Endothelial cell of umbilical vein (primary cell): Measurements from ENCODE around the gene TSC22D3. TPM values are rescaled to one million over a fixed set of nuclear protein-coding genes. Genes with fewer than 3 reads are reported as not detected.

Experiments
- BruUV-seq: library from RNA; stranded (reverse); fragments of 400-500 nt; replicated peaks from 2 replicates; lab custom pipeline; 2021; lab: Mats Ljungman, UMichigan
- CTCF ChIA-PET: fragments of 300-600, 350-600 bp; sonication (Branson Sonifier 250); formaldehyde crosslinking; loops from one replicate; lab custom pipeline; 2021; ENCODE audit warnings: antibody characterized with exemption, inconsistent platforms; lab: Charles Lee
- POLR2A ChIA-PET: fragments of 300-600, 350-600 bp; sonication (Branson Sonifier 250); formaldehyde crosslinking; loops from one replicate; lab custom pipeline; 2021; ENCODE audit warnings: antibody characterized with exemption, inconsistent platforms; lab: Charles Lee
- DNase-seq: peaks from one replicate; pipeline ENCODE4 v3.0.0-alpha.2; 2011; ENCODE audit warnings: low read depth, low spot score
- FAIRE-seq: peaks from 2 replicates; lab custom pipeline; 2011; peaks lifted over from hg19 to GRCh38; lab: Jason Lieb, UNC
- H2AFZ ChIP-seq: 2 replicates; pipeline ENCODE4 v1.6.0; 2012; ENCODE audit warnings: low read depth, low read length, control low read depth, inconsistent platforms
- H3K27ac ChIP-seq: 2 replicates; pipeline ENCODE4 v1.5.1; 2011; ENCODE audit warnings: low read depth, mild to moderate bottlenecking, control low read depth, low read length, moderate library complexity; ENCODE audit not compliant: insufficient read depth
- H3K27me3 ChIP-seq, 2 experiments: 2 replicates each; pipeline versions ENCODE4 v1.6.0 to v1.6.1; 2011; ENCODE audit warnings: low read length in 2 of 2, mixed read lengths in 1 of 2; ENCODE audit not compliant: control insufficient read depth in 2 of 2, insufficient read depth in 2 of 2
- H3K36me3 ChIP-seq, 2 experiments: 2 replicates in 1 of 2; 3 replicates in 1 of 2; pipeline ENCODE4 v1.5.1; 2011; ENCODE audit warnings: low read length in 2 of 2, mild to moderate bottlenecking in 1 of 2, moderate library complexity in 1 of 2; ENCODE audit not compliant: control insufficient read depth in 2 of 2, insufficient read depth in 2 of 2; ENCODE audit errors: extremely low read depth in 1 of 2
- H3K4me1 ChIP-seq: 3 replicates; pipeline ENCODE4 v1.5.1; 2011; ENCODE audit warnings: mild to moderate bottlenecking, low read length; ENCODE audit not compliant: control insufficient read depth, insufficient read depth; ENCODE audit errors: extremely low read depth
- H3K4me2 ChIP-seq: 2 replicates; pipeline ENCODE4 v1.6.1; 2011; ENCODE audit warnings: low read length, control low read depth, mixed read lengths; ENCODE audit not compliant: insufficient read depth
- H3K4me3 ChIP-seq, 3 experiments: fragments of 200-600 bp in 1 of 3; sonication (generic), shearing (Covaris generic) in 1 of 3; replicated peaks in 1 of 3; 2 replicates each; pipeline ENCODE4 v1.5.1; 2011 to 2016; ENCODE audit warnings: control low read depth in 3 of 3, low read length in 3 of 3, mild to moderate bottlenecking in 2 of 3, inconsistent platforms in 1 of 3, low read depth in 1 of 3, moderate library complexity in 1 of 3; ENCODE audit not compliant: insufficient read depth in 1 of 3
- H3K79me2 ChIP-seq: 2 replicates; pipeline ENCODE4 v1.6.0; 2012; ENCODE audit warnings: low read length, inconsistent platforms; ENCODE audit not compliant: control insufficient read depth, insufficient read depth
- H3K9ac ChIP-seq: replicated peaks from 2 replicates; pipeline ENCODE3; 2011; ENCODE audit warnings: low read length, control low read depth; ENCODE audit not compliant: insufficient read depth; ENCODE audit errors: extremely low read depth
- H3K9me1 ChIP-seq: replicated peaks from 3 replicates; pipeline ENCODE4 v1.6.0; 2011; ENCODE audit warnings: mild to moderate bottlenecking, low read length; ENCODE audit not compliant: control insufficient read depth, insufficient read depth; ENCODE audit errors: extremely low read depth
- H3K9me3 ChIP-seq: replicated peaks from 2 replicates; pipeline ENCODE4 v1.5.1; 2012; ENCODE audit warnings: low read length, inconsistent platforms; ENCODE audit not compliant: control insufficient read depth, insufficient read depth
- H4K20me1 ChIP-seq: replicated peaks from 2 replicates; pipeline ENCODE3; 2011; ENCODE audit warnings: mild to moderate bottlenecking, low read length; ENCODE audit not compliant: control insufficient read depth, insufficient read depth; ENCODE audit errors: extremely low read depth
- CTCF ChIP-seq, 2 donors: IDR thresholded peaks; 1 replicate in 1 of 2; 2 replicates in 1 of 2; pipeline ENCODE4 v1.5.1; 2011; ENCODE audit warnings: low read length in 2 of 2, mild to moderate bottlenecking in 2 of 2, moderate library complexity in 2 of 2, control low read depth in 1 of 2, inconsistent platforms in 1 of 2, low read depth in 1 of 2; ENCODE audit not compliant: insufficient read depth in 1 of 2; ENCODE audit errors: extremely low read depth in 1 of 2
- EZH2 ChIP-seq: IDR thresholded peaks from 2 replicates; pipeline ENCODE4 v1.6.1; 2012; ENCODE audit warnings: borderline replicate concordance, low read depth, mild to moderate bottlenecking, moderate library complexity, low read length, inconsistent platforms; ENCODE audit not compliant: severe bottlenecking
- FOS ChIP-seq: IDR thresholded peaks from 2 replicates; pipeline ENCODE4 v1.6.1; 2011; ENCODE audit warnings: mild to moderate bottlenecking, low read length, moderate library complexity, borderline replicate concordance; ENCODE audit not compliant: insufficient read depth
- JUN ChIP-seq: IDR thresholded peaks from 2 replicates; pipeline ENCODE4 v1.6.1; 2011; ENCODE audit warnings: borderline replicate concordance, low read depth; ENCODE audit not compliant: insufficient read length, insufficient read depth
- MYC ChIP-seq: IDR thresholded peaks from one replicate; pipeline ENCODE4 v1.6.1; 2011; ENCODE audit warnings: mild to moderate bottlenecking, low read depth, low read length
- POLR2A ChIP-seq: IDR thresholded peaks from 2 replicates; pipeline ENCODE4 v1.6.1; 2012; ENCODE audit warnings: low read depth, mild to moderate bottlenecking, control low read depth, low read length
- POLR2AphosphoS5 ChIP-seq: IDR thresholded peaks from 2 replicates; pipeline ENCODE4 v1.6.1; 2012; ENCODE audit warnings: low read depth, mild to moderate bottlenecking, control low read depth, low read length, moderate library complexity; ENCODE audit not compliant: insufficient read depth
- dilution Hi-C: fragments of 300-500 bp; cut with MboI; formaldehyde crosslinking; loops from one replicate; pipeline ENCODE4 v1.15.0; 2019; ENCODE audit warnings: low sequenced_read_pairs; ENCODE audit not compliant: extremely low pct_ligation_motif_present
- intact Hi-C: fragments of 100-400 bp; cut with micrococcal nuclease; formaldehyde crosslinking; loops from one replicate; pipeline ENCODE4 v1.10.0; 2022
- polyA plus RNA-seq, 4 experiments: library from polyadenylated mRNA; depleted of rRNA in 3 of 4; stranded (reverse) in 3 of 4; unstranded in 1 of 4; fragments of >200 nt; gene quantifications; 2 replicates each; pipeline versions ENCODE4 v1.2.1 to v1.2.3, GENCODE V29; 2011 to 2012; ENCODE audit warnings: missing spikeins in 1 of 4
- total RNA-seq: library from RNA; stranded (reverse); gene quantifications from 2 replicates; pipeline ENCODE4 v1.2.3, GENCODE V29; 2021

The TSC22D3 gene
- total and polyA plus RNA-seq, 2 donors (not counting 3 experiments of a cell fraction or from before 2014, with no cell fraction given), result 21.1 to 37.4 TPM

- dilution Hi-C loops, result no loop called here
- CTCF ChIA-PET, result interaction anchor here (1.0 to 1.1 kb wide), 2 partner anchors 15 to 87 kb away, joined by 3 to 4 read pairs; partner anchors contain the start of gene TSC22D3
These were observed 15.1 kb downstream of the TSC22D3 start for GRCh38 chrX:107760304-107761077.

More at GRCh38 chrX:107760304-107761077, 15.1 kb downstream of the TSC22D3 start:
- POLR2A ChIA-PET, result no interaction called here
- no peaks in the 10 kb centered on the region for H3K9me3 ChIP-seq
- no peaks in the 10 kb centered on the region for H3K79me2 ChIP-seq
- FAIRE-seq (no peak), DNase-seq (no peak)
- no peak overlapping the region for H2AFZ ChIP-seq
- H3K4me1 ChIP-seq, result no peaks in the 10 kb centered on the region
- H3K27me3 ChIP-seq, result no peaks in the 10 kb centered on the region
- no peak for TF ChIP-seq FOS
- TF ChIP-seq JUN, result no peak
- TF ChIP-seq MYC, result no peak
- no peak for TF ChIP-seq POLR2AphosphoS5
- TF ChIP-seq CTCF (IDR thresholded peaks at IDR 0.05; ENCODE audit: extremely low read depth in 1 of 2, insufficient read depth in 1 of 2, low read depth in 1 of 2, low read length in 2 of 2), result no peak
- TF ChIP-seq POLR2A, result no peak
- TF ChIP-seq EZH2, result no peak
- no TSS peak for BruUV-seq
- no peaks in the 10 kb centered on the region for H4K20me1 ChIP-seq
- H3K9me1 ChIP-seq, result no peaks in the 10 kb centered on the region
- intact Hi-C loops, result no loop called here
- H3K4me3 ChIP-seq, result no peak overlapping the region
- H3K27ac ChIP-seq, result no peak overlapping the region
- H3K9ac ChIP-seq, result no peak overlapping the region
- no peaks in the 10 kb centered on the region for H3K36me3 ChIP-seq
- no peak overlapping the region for H3K4me2 ChIP-seq
